KMS-11 (cell line): ENCODE measurements around the gene NCKAP5.

ENCODE experiments used
- H2AFZ ChIP-seq: fragments of 200-600 bp; sonication (generic); 2 replicates; pipeline ENCODE4 v1.6.1; 2016; ENCODE audit warnings: antibody characterized with exemption, mixed run types, low read depth
- H3K27ac ChIP-seq: fragments of 200-600 bp; sonication (generic); 2 replicates; pipeline ENCODE4 v1.6.1; 2016; ENCODE audit warnings: mild to moderate bottlenecking, mixed run types
- H3K27me3 ChIP-seq: fragments of 200-600 bp; sonication (generic); 2 replicates; pipeline ENCODE4 v1.6.1; 2017; ENCODE audit warnings: mild to moderate bottlenecking, low read depth, mixed run types, moderate library complexity; ENCODE audit not compliant: insufficient read depth
- H3K36me3 ChIP-seq: fragments of 200-600 bp; sonication (generic); 2 replicates; pipeline ENCODE4 v1.6.1; 2017; ENCODE audit warnings: mild to moderate bottlenecking, mixed run types; ENCODE audit not compliant: insufficient read depth
- H3K4me1 ChIP-seq: fragments of 200-600 bp; sonication (generic); 2 replicates; pipeline ENCODE4 v1.6.1; 2016; ENCODE audit warnings: mild to moderate bottlenecking, low read depth, mixed run types; ENCODE audit not compliant: poor library complexity, severe bottlenecking
- H3K4me2 ChIP-seq: fragments of 200-600 bp; sonication (generic); 2 replicates; pipeline ENCODE4 v1.7.0; 2016; ENCODE audit warnings: mild to moderate bottlenecking, mixed run types
- H3K4me3 ChIP-seq: fragments of 200-600 bp; sonication (generic); IDR thresholded peaks from 2 replicates; pipeline ENCODE4 v1.6.1; 2017; ENCODE audit warnings: low read depth, low read length, mixed read lengths; ENCODE audit not compliant: insufficient read depth
- H3K79me2 ChIP-seq: fragments of 200-600 bp; sonication (generic); 2 replicates; pipeline ENCODE4 v1.6.1; 2016; ENCODE audit warnings: low read depth, mixed run types; ENCODE audit not compliant: insufficient read depth
- H3K9ac ChIP-seq: fragments of 200-600 bp; sonication (generic); 2 replicates; pipeline ENCODE4 v1.6.1; 2016; ENCODE audit warnings: mild to moderate bottlenecking, mixed run types
- H4K20me1 ChIP-seq: fragments of 200-600 bp; sonication (generic); 2 replicates; pipeline ENCODE4 v1.6.1; 2016; ENCODE audit warnings: mild to moderate bottlenecking, mixed run types; ENCODE audit not compliant: insufficient read depth
- CTCF ChIP-seq: fragments of 200-600 bp; sonication (generic); conservative IDR thresholded peaks from 2 replicates; pipeline ENCODE4 v1.6.1; 2017; ENCODE audit warnings: low read depth, mild to moderate bottlenecking, antibody characterized with exemption, low read length, moderate library complexity, mixed read lengths

Gene NCKAP5

GRCh38 chr2:133438848-133439564 is 129.3 kb downstream of the NCKAP5 start:
- Histone ChIP-seq H3K27me3 (no peaks in the 10 kb centered on the region), H3K79me2 (no peaks in the 10 kb centered on the region), H3K4me3 (no peak overlapping the region), H3K36me3 (no peaks in the 10 kb centered on the region), H3K4me2 (no peak overlapping the region), H4K20me1 (no peaks in the 10 kb centered on the region), H2AFZ (no peak overlapping the region), H3K4me1 (no peaks in the 10 kb centered on the region), H3K9ac (no peak overlapping the region), H3K27ac (no peak overlapping the region)
- TF ChIP-seq CTCF = no peak

DNA sequence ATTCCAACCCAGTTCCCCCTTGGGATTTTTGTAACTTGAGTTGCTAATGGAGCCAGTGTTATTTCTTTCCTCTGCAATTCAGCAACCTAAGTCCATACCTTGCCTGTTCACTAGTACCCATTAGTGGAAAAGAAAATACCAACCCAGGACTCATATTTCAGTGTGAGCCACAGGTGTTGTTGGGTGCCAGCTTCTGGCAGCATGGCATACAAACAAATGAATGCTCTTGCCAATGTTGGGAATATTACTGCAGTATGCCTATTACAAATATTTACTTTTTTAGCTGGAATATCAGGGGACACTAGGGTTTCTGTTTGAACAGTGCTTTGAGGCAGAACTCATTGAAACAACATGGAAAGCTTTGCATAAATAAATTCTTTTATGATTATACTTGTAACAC is 130.2 kb downstream of the NCKAP5 start:
- Histone ChIP-seq H3K4me3 (no peak overlapping the region), H3K9ac (no peak overlapping the region), H3K4me1 (no peaks in the 10 kb centered on the region), H4K20me1 (no peaks in the 10 kb centered on the region), H3K4me2 (no peak overlapping the region), H3K79me2 (no peaks in the 10 kb centered on the region), H2AFZ (no peak overlapping the region), H3K36me3 (no peaks in the 10 kb centered on the region), H3K27me3 (no peaks in the 10 kb centered on the region), H3K27ac (no peak overlapping the region)
- no peak for TF ChIP-seq CTCF

DNA sequence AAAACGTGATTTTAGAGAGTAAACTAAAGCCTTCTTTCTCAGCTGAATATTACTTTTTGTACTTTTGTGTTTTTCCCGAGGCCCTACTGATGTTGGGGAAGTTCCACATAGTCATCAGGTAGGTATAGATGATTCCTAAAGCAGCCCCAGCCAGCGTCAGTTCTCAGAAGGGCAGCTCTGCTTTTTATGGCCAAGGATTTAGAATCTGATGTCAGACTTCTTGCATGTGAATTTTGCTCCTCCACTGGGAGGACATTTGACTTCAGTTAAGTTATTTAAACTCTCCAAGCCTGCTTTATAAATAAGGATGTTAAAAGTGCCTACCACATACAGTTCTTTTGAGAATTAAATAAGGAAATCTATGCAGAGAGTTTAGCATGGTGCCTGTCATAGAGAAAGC is 130.8 kb downstream of the NCKAP5 start:
- no peak overlapping the region for H3K9ac ChIP-seq
- no peaks in the 10 kb centered on the region for H4K20me1 ChIP-seq
- no peak overlapping the region for H3K4me2 ChIP-seq
- TF ChIP-seq CTCF = no peak
- H3K4me3 ChIP-seq = no peak overlapping the region
- H3K27me3 ChIP-seq = no peaks in the 10 kb centered on the region
- H3K27ac ChIP-seq = no peak overlapping the region
- no peaks in the 10 kb centered on the region for H3K36me3 ChIP-seq
- no peak overlapping the region for H2AFZ ChIP-seq
- H3K79me2 ChIP-seq = no peaks in the 10 kb centered on the region
- no peaks in the 10 kb centered on the region for H3K4me1 ChIP-seq

GRCh38 chr2:133434959-133435668 is 133.1 kb downstream of the NCKAP5 start:
- H3K4me3 ChIP-seq = no peak overlapping the region
- H3K79me2 ChIP-seq = no peaks in the 10 kb centered on the region
- no peak overlapping the region for H2AFZ ChIP-seq
- no peak overlapping the region for H3K27ac ChIP-seq
- H3K36me3 ChIP-seq = no peaks in the 10 kb centered on the region
- TF ChIP-seq CTCF = no peak
- H3K4me1 ChIP-seq = no peaks in the 10 kb centered on the region
- H3K9ac ChIP-seq = no peak overlapping the region
- no peak overlapping the region for H3K4me2 ChIP-seq
- no peaks in the 10 kb centered on the region for H3K27me3 ChIP-seq
- H4K20me1 ChIP-seq = no peaks in the 10 kb centered on the region
